NB4 (cell line): ENCODE data around the gene GYS2.

Experiments used
- MAX ChIP-seq: IDR thresholded peaks from 2 replicates; pipeline ENCODE4 v1.6.1; 2011; ENCODE audit warnings: low read depth, low read length
- TF ChIP-seq, protein P1 (sequence below): IDR thresholded peaks from one replicate; pipeline ENCODE4 v1.5.1; 2012; ENCODE audit warnings: low read depth, low read length

- TF ChIP-seq, protein P1, sequence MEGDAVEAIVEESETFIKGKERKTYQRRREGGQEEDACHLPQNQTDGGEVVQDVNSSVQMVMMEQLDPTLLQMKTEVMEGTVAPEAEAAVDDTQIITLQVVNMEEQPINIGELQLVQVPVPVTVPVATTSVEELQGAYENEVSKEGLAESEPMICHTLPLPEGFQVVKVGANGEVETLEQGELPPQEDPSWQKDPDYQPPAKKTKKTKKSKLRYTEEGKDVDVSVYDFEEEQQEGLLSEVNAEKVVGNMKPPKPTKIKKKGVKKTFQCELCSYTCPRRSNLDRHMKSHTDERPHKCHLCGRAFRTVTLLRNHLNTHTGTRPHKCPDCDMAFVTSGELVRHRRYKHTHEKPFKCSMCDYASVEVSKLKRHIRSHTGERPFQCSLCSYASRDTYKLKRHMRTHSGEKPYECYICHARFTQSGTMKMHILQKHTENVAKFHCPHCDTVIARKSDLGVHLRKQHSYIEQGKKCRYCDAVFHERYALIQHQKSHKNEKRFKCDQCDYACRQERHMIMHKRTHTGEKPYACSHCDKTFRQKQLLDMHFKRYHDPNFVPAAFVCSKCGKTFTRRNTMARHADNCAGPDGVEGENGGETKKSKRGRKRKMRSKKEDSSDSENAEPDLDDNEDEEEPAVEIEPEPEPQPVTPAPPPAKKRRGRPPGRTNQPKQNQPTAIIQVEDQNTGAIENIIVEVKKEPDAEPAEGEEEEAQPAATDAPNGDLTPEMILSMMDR: no peak
- TF ChIP-seq MAX: no peak
Observed at GRCh38 chr12:21583587-21583986, 21.1 kb downstream of the GYS2 start.
